Measurements from ENCODE around the gene CTNNB1. TPM values are rescaled to one million over a fixed set of nuclear protein-coding genes. Genes with fewer than 3 reads are reported as not detected.

Gene CTNNB1
- total and polyA plus RNA-seq, 2 of the 8 experiments (the other 6 are each of a cell fraction or from before 2014, with no cell fraction given): 356 to 579 TPM

GRCh38 chr3:41175365-41175764 is 23.9 kb upstream of the CTNNB1 start:
- Histone ChIP-seq H4K5ac (ENCODE audit: insufficient read length, low read depth, low read length) (no peak overlapping the region), H3K14ac (ENCODE audit: insufficient read length) (no peak overlapping the region), H3K23ac (ENCODE audit: insufficient read length) (no peak overlapping the region), H3K4me3 (ENCODE audit: extremely low read depth in 1 of 4, insufficient read depth in 2 of 4, low read depth in 3 of 4, low read length in 4 of 4) (no peak overlapping the region), H2AFZ (ENCODE audit: low read length) (no peak overlapping the region), H3K4ac (replicated peaks; ENCODE audit: insufficient read length, low read depth, low read length) (no peak overlapping the region), H3K18ac (ENCODE audit: extremely low read depth, low read length) (no peak overlapping the region), H3K27me3 (replicated peaks in 1 of 4; ENCODE audit: control insufficient read depth in 3 of 4, extremely low read depth in 1 of 4, insufficient read depth in 3 of 4, low read length in 3 of 4) (no peaks in the 10 kb centered on the region), H3K9ac (replicated peaks in 1 of 4; ENCODE audit: extremely low read depth in 1 of 4, low read depth in 3 of 4, low read length in 3 of 4) (no peak overlapping the region), H3K9me3 (ENCODE audit: insufficient read depth in 2 of 2, low read depth in 1 of 2, low read length in 1 of 2) (no peaks in the 10 kb centered on the region), H3K56ac (replicated peaks; ENCODE audit: insufficient read length, low read depth, low read length) (no peak overlapping the region), H4K20me1 (replicated peaks in 1 of 2; ENCODE audit: control insufficient read depth in 1 of 2, insufficient read depth in 2 of 2, low read length in 2 of 2) (peaks cover 0 to 2% of the 10 kb centered on the region in 2 experiments), H3K4me2 (ENCODE audit: insufficient read depth in 1 of 2, low read depth in 2 of 2, low read length in 2 of 2) (no peak overlapping the region), H2BK20ac (ENCODE audit: low read length) (no peak overlapping the region), H2BK5ac (ENCODE audit: low read depth, low read length) (no peak overlapping the region), H3K79me2 (ENCODE audit: control insufficient read depth in 1 of 2, insufficient read depth in 2 of 2, low read length in 2 of 2) (no peaks in the 10 kb centered on the region), H2BK120ac (replicated peaks; ENCODE audit: low read depth, low read length) (no peak overlapping the region), H3K4me1 (replicated peaks in 1 of 4; ENCODE audit: control insufficient read depth in 3 of 4, insufficient read depth in 4 of 4, low read length in 3 of 4) (peaks cover 0 to 7% (median 0%) of the 10 kb centered on the region in 4 experiments; a peak in 2 of 7 replicates), H3K27ac (ENCODE audit: low read depth, low read length) (no peak overlapping the region), H2AK5ac (ENCODE audit: low read depth, low read length) (no peak overlapping the region), H3K79me1 (ENCODE audit: low read depth, low read length) (no peaks in the 10 kb centered on the region), H3K23me2 (ENCODE audit: low read depth, low read length) (no peaks in the 10 kb centered on the region), H4K8ac (ENCODE audit: extremely low read depth, insufficient read depth, low read length) (peak overlapping the region; percentile 7; the same call in 1 of the 2 replicates), H3K36me3 (ENCODE audit: control insufficient read depth in 2 of 4, insufficient read depth in 4 of 4, low read length in 3 of 4) (no peaks in the 10 kb centered on the region), H4K91ac (replicated peaks; ENCODE audit: insufficient read length, low read length) (no peak overlapping the region), H2BK15ac (ENCODE audit: low read length) (no peak overlapping the region), H2BK12ac (ENCODE audit: low read depth, low read length) (no peak overlapping the region)
- DNase-seq (ENCODE audit: low read depth in 1 of 2, low spot score in 2 of 2) (no peak), FAIRE-seq (no peak)
- TF ChIP-seq ATF3 (IDR thresholded peaks at IDR 0.05; ENCODE audit: insufficient read depth, low read depth, low read length): no peak
- TF ChIP-seq CBX5 (IDR thresholded peaks at IDR 0.05; ENCODE audit: low read depth, low read length): no peak
- TF ChIP-seq CTCF (IDR thresholded peaks at IDR 0.05; ENCODE audit: control extremely low read depth in 1 of 3, insufficient read depth in 1 of 3, low read depth in 1 of 3, low read length in 3 of 3): no peak
- TF ChIP-seq KDM1A (IDR thresholded peaks at IDR 0.05; ENCODE audit: borderline replicate concordance, low read length): no peak
- TF ChIP-seq E2F6 (IDR thresholded peaks at IDR 0.05): no peak
- POLR2A ChIA-PET (ENCODE audit: partially characterized antibody): interaction anchor here (0.6 to 2.4 kb wide), 3 partner anchors 15 to 24 kb away, joined by 3 to 10 read pairs (median 4); partner anchors contain the start of gene CTNNB1
- CTCF ChIA-PET (ENCODE audit: partially characterized antibody): interaction anchor here (0.9 to 1.4 kb wide), 2 partner anchors 17 to 29 kb away, joined by 3 read pairs; no protein-coding TSS in a partner anchor
- WGBS, 2 experiments (ENCODE audit: extremely low coverage in 1 of 2, insufficient coverage in 1 of 2, insufficient read length in 1 of 2, insufficient replicate concordance in 2 of 2, low coverage in 1 of 2, low lambda C conversion rate in 2 of 2, missing lambda C conversion rate in 1 of 2): 81% methylated on average over 1 of the region's 1 CpG; no CpG with 5 or more reads in 1 of the 2 experiments

Data from H1 (cell line).